ENCODE measurements around the gene SORCS2. TPM values are rescaled to one million over a fixed set of nuclear protein-coding genes. Genes with fewer than 3 reads are reported as not detected.

Gene SORCS2
- total RNA-seq, 1 donor from 2014 or later = 3.0 TPM

DNA sequence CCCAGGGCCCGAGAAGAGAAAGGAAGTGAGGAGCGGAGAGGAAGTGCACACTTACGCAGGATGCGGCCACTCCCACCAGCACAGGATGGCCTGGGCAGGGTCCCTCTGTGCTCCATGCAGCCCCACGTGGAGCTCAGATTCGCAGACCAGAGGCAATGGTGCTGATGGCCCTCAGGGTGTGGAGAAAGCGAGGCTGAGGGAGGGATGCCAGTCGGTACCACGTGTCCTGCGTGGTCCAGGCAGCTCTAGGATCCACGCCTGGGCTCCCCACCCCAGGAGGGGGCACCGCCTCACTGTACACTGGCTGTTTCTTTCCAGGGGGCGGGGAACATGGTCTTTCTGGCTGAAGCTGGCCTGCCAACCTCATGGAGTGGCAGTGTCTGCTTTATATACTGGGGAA lies 505.5 kb downstream of the SORCS2 start:
- no peaks in the 10 kb centered on the region for H3K9me3 Mint-ChIP-seq (ENCODE audit: unreplicated experiment)
- H3K27ac Mint-ChIP-seq (ENCODE audit: unreplicated experiment) = no peak overlapping the region
- peaks cover 23% of the 10 kb centered on the region for H3K27me3 Mint-ChIP-seq (ENCODE audit: unreplicated experiment)
- H3K4me3 Mint-ChIP-seq (ENCODE audit: unreplicated experiment) = no peak overlapping the region
- H3K4me1 Mint-ChIP-seq (ENCODE audit: unreplicated experiment) = peaks cover 9% of the 10 kb centered on the region
- no peak for DNase-seq (ENCODE audit: extremely low spot score, unreplicated experiment)
- H3K36me3 Mint-ChIP-seq (ENCODE audit: unreplicated experiment) = no peaks in the 10 kb centered on the region
- TF ChIP-seq, protein P1, sequence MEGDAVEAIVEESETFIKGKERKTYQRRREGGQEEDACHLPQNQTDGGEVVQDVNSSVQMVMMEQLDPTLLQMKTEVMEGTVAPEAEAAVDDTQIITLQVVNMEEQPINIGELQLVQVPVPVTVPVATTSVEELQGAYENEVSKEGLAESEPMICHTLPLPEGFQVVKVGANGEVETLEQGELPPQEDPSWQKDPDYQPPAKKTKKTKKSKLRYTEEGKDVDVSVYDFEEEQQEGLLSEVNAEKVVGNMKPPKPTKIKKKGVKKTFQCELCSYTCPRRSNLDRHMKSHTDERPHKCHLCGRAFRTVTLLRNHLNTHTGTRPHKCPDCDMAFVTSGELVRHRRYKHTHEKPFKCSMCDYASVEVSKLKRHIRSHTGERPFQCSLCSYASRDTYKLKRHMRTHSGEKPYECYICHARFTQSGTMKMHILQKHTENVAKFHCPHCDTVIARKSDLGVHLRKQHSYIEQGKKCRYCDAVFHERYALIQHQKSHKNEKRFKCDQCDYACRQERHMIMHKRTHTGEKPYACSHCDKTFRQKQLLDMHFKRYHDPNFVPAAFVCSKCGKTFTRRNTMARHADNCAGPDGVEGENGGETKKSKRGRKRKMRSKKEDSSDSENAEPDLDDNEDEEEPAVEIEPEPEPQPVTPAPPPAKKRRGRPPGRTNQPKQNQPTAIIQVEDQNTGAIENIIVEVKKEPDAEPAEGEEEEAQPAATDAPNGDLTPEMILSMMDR (IDR thresholded peaks at IDR 0.05) = no peak

DNA sequence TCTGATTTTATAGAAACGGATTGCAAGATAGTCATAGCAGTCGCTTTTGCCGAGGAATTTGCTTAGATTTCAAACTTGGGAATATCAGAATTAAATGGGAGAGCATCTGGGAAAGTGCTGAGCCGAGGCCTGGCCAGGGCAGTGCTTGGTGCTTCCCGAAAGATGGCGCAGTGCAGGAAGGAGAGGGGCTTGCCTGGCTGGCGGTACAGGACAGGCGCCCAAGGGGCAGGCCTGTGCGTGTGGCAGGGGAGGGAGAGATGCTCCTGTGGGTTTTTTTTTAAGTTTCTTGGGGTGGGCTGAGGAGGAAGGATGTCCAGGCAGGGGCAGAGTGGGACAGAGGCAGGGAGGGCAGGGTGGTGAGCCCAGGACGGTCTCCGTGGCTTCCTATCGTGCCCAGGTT lies 506.2 kb downstream of the SORCS2 start:
- H3K36me3 Mint-ChIP-seq (ENCODE audit: unreplicated experiment) = no peaks in the 10 kb centered on the region
- H3K27ac Mint-ChIP-seq (ENCODE audit: unreplicated experiment) = no peak overlapping the region

DNA sequence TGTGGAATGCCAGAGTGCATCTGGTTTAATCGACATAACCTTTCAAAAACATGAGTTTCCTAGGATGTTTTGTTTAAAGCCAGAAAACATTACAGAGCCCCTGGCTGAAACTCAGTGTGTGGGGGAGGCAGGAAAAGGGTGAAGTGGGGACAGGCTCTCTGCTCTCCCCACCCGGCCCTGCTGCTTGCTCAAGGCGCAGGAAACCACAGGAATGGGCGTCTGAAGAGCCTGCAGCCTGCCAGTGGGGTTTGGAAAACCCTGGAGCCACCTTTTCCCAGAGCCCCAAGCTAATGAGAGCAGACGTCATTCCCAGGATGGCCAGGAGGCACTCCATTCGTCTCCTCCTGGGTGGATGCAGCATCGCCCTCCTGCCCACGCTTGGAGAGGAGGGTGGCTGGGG lies 506.7 kb downstream of the SORCS2 start:
- Mint-ChIP-seq H3K36me3 (ENCODE audit: unreplicated experiment) (no peaks in the 10 kb centered on the region), H3K4me3 (ENCODE audit: unreplicated experiment) (no peak overlapping the region), H3K27me3 (ENCODE audit: unreplicated experiment) (peaks cover 23% of the 10 kb centered on the region), H3K9me3 (ENCODE audit: unreplicated experiment) (no peaks in the 10 kb centered on the region), H3K27ac (ENCODE audit: unreplicated experiment) (no peak overlapping the region), H3K4me1 (ENCODE audit: unreplicated experiment) (peaks cover 9% of the 10 kb centered on the region)
- no peak for DNase-seq (ENCODE audit: extremely low spot score, unreplicated experiment)
- TF ChIP-seq, protein P1 (IDR thresholded peaks at IDR 0.05) = no peak

More for the DNA sequence above, 506.2 kb downstream of the SORCS2 start:
- peaks cover 9% of the 10 kb centered on the region for H3K4me1 Mint-ChIP-seq (ENCODE audit: unreplicated experiment)
- H3K4me3 Mint-ChIP-seq (ENCODE audit: unreplicated experiment) = no peak overlapping the region
- H3K27me3 Mint-ChIP-seq (ENCODE audit: unreplicated experiment) = peaks cover 23% of the 10 kb centered on the region
- no peak for DNase-seq (ENCODE audit: extremely low spot score, unreplicated experiment)
- no peaks in the 10 kb centered on the region for H3K9me3 Mint-ChIP-seq (ENCODE audit: unreplicated experiment)
- TF ChIP-seq, protein P1 (IDR thresholded peaks at IDR 0.05) = no peak

DNA sequence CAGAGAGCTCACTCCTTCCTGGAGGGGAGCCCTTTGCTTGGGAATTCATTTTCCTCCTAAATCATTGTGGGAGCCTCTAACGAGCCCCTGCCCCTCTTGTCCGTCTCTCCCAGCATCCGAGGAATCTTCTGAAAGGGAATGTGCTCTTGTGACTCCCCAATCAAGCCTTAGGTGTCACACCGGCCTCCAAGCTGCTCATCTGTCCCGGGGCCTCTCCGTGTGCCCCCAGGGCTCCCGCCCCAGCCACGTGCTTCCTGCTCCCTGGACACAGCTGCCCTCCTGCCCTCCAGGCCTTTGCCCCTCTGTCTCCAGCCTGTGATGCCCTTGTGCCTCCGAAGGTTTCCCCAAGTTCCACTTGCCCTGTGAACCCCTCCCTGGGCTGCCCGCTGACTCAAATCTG lies 507.5 kb downstream of the SORCS2 start:
- Mint-ChIP-seq H3K4me1 (ENCODE audit: unreplicated experiment) (peaks cover 9% of the 10 kb centered on the region), H3K9me3 (ENCODE audit: unreplicated experiment) (no peaks in the 10 kb centered on the region), H3K27me3 (ENCODE audit: unreplicated experiment) (peaks cover 18% of the 10 kb centered on the region), H3K4me3 (ENCODE audit: unreplicated experiment) (no peak overlapping the region), H3K36me3 (ENCODE audit: unreplicated experiment) (no peaks in the 10 kb centered on the region), H3K27ac (ENCODE audit: unreplicated experiment) (no peak overlapping the region)
- DNase-seq (ENCODE audit: extremely low spot score, unreplicated experiment) = no peak
- TF ChIP-seq, protein P1 (IDR thresholded peaks at IDR 0.05) = no peak

DNA sequence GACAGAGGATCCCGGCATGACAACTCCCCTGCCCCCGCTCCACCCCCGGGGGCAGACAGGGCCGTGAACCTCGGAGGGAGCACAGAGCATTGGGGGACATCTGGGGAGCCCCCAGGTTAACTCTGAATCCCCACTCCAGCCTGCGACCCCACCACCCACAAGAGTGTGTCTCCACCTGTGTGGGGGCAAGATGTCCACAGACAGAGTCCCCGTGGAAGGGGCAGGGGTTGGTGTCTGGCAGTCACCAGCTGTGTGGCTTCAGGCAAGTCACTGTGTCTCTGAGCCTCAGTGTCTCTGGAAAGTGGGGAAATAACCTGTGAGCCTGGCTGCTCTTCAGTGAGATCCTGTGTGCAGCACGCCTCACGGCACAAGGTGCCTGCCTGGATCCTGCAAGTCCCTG lies 508.3 kb downstream of the SORCS2 start:
- TF ChIP-seq, protein P1 (IDR thresholded peaks at IDR 0.05) = no peak
- H3K9me3 Mint-ChIP-seq (ENCODE audit: unreplicated experiment) = no peaks in the 10 kb centered on the region
- peaks cover 17% of the 10 kb centered on the region for H3K27me3 Mint-ChIP-seq (ENCODE audit: unreplicated experiment)
- no peak overlapping the region for H3K4me3 Mint-ChIP-seq (ENCODE audit: unreplicated experiment)
- H3K36me3 Mint-ChIP-seq (ENCODE audit: unreplicated experiment) = no peaks in the 10 kb centered on the region
- peaks cover 9% of the 10 kb centered on the region for H3K4me1 Mint-ChIP-seq (ENCODE audit: unreplicated experiment)
- no peak overlapping the region for H3K27ac Mint-ChIP-seq (ENCODE audit: unreplicated experiment)
- DNase-seq (ENCODE audit: extremely low spot score, unreplicated experiment) = no peak
